NCI-H774 (cell line): Measurements from ENCODE around the gene ANTXR1.

Experiments
- DNase-seq: peaks from one replicate; lab custom pipeline; 2025; lab: John Stamatoyannopoulos, UW

ANTXR1 gene

DNA sequence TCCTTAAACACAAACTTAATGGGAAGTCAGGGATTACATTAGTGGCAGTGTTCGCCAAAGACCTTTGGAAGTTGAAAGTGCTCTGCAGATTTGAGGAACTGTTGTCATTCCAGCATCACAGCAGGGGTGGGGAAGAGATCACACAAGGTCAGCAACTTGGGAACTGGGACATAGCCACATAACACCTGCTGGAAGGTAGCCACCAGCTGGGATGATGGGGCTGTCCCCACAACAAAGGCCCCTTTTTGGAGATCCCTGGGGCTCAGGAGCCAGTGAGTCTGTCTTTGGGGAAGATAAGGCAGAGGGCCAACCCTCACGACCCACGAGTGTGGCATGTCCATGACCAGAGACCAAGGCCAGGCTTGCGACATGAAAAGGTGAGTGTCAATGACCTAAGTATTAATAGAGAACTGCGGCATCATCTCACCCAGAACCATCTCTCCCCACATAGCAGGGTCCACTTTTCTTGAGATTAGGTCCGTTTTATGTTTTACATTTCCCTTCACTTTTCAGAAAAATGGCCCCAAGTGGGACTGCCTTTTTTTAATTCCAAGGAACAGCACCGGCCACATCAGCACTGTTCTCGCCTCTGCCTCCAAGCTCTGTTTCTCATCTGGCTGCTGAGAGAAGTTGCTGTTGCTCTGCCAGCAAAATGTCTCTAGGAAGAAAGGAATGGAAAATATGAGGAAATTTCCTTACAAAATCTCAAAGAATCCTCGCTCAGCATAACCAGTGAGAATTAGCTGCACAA is 267.1 kb downstream of the ANTXR1 start:
- DNase-seq: no peak

DNA sequence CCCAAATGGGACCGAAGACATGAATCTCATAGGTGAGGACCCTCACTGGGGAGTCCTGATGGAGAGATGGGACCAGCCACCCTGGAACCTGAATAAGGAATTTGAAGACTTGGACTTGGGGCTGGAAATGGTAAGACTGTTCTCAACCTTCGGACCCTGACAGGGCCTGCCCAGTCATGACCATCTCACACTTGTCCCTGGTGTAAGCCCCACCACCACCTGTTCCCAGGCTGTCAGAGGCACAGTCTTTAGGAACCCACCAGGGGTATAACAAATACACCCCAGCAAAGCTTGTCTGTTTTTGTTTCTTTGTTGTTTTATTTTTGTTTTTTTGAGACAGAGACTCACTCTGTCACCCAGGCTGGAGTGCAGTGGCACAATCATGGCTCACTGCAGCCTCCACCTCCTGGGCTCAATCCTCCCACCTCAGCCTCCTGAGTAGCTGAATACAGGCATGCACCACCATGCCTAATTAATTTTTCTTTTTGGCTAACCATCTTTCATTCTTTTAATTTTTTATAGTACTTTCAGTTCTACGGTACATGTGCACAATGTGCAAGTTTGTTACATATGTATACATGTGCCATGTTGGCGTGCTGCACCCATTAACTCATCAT is 267.9 kb downstream of the ANTXR1 start:
- no peak for DNase-seq

DNA sequence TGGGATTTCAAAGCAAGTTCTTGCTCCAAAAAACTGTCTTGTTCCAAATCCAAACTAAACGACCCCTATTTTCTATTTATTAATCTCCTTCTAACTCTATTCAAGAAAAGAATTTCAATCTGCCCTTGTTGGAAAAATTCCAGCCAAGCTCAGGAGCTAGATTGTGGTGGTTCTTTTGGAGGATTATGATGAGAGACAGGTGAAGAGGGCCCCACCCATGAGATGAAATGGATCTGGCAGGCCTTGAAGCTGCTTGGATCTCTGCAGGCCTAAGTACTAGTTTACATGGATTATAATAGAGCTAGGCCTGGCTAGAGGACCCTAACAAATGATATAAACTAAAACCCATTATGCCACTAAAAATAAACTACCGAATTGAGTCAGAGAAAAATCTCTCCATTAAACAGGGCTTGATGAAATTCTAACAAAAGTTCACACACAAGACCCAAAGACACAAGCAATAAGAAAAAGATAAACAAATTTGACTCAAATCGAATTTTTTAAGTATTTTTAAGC is 272.5 kb downstream of the ANTXR1 start:
- no peak for DNase-seq

DNA sequence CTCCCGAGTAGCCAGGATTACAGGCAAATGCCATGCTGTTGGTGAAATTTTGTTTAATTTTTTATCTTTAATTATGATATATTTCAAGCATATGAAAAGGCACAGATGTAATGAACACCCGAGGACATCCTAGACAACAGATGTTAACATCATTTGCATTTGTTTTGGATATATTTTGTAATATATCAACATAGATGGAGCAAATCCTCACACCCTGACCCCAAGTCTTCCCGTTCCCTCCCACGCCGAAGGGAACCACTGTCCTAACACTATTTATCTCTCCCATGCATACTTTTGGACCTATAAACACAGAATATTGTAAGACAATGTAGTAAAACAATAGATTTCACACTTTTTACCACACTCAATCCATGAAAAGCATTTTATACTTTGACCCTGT is 274.6 kb downstream of the ANTXR1 start:
- no peak for DNase-seq

GRCh38 chr2:69288429-69288828 is 275.4 kb downstream of the ANTXR1 start:
- DNase-seq: no peak

DNA sequence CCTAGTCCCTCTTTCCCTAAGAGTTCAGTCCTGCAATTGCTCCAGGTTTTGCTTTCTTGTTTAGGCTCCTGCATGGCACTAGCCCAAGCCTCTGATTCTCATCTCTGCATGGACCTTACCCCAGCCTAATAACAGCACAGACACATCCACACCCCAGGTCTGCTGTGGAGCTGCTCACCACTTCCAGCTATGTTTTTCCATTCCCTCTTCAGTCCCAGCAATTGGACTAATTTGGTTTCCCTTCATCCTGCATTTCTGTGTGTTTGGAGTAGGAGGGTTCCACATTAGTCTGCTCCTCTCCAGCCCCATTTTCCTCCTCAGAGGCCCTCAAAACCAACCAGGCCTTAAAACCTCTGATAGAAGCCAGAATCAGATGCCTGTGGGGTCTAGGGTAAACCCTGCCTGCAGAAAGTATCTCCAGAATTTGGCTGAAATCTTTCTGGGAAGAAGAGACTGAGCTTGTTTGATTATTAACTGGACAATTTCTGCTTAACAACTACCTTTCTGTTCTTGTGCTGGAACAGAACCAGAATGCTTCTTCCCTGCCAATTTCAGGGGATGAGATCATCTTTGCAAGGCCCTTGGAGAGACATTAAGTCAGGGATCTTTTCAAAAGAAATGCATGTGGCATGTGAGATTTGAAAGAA is 278.1 kb downstream of the ANTXR1 start:
- no peak for DNase-seq

- DNase-seq: no peak
These were observed 278.7 kb downstream of the ANTXR1 start for GRCh38 chr2:69291721-69292120.

- DNase-seq: no peak
These were observed 279.3 kb downstream of the ANTXR1 start for GRCh38 chr2:69292256-69292655.

DNA sequence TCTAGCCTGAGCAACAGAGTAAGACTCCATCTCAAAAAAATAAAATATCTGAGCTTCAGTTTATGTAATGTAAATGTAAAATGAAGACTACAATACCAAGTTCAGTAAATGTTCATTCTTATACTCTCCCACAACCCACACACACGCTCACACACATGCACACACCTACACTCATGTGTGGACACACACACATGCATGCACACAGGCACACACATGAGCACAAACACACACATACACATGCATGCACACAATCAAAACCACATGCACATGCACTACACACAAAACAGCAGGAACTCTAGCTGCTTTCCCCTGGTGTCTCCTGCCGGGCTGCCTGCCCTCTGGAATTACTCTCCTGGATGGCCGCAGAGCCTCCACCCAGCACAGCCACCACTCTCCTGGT is 283.4 kb downstream of the ANTXR1 start:
- no peak for DNase-seq

GRCh38 chr2:69297216-69297615 is 284.2 kb downstream of the ANTXR1 start:
- no peak for DNase-seq

DNA sequence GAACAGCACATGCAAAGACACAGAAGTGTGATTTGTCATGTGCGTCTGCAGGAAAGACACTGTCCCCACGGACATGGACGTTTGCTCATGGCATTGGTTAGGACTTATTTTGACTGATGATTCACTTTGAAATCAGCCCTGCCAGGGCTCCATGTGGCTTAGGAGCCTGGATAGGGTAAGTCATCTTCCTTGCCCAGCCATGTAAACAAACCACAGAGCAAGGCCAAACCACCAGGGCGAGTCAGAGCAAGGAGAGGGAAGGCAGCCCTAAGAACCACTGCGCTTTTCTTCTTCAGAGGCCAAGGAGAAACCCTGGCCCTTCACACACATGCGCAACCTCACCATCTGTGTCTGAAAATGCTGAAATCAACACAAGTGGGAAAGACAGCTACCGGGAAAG is 285.3 kb downstream of the ANTXR1 start:
- DNase-seq: no peak

DNA sequence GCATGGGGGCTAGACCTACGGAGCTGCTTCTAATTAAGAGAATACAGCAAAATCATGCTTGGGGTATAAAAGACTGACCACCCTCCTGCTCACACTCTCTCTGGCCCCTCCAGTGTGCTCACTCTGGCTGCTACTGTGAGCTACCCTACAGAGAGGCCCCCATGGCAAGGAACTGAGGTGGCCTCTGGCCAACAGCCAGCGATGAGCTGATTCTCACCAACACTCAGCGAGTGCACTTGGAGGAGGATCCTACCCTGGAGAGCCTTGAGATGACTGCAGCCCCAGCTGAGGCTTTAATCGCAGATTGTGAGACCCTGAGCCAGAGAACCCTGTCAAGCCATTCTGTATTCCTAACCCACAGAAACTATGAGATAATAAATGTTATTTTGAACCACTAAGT is 285.9 kb downstream of the ANTXR1 start:
- DNase-seq: no peak
